ENCODE measurements around the gene TMEM141. TPM values are rescaled to one million over a fixed set of nuclear protein-coding genes. Genes with fewer than 3 reads are reported as not detected.
"Not testable (repeated sequence)": the region's sequence is repeated elsewhere in the genome, so short reads cannot be mapped to it uniquely, and the experiment has no call there.

The TMEM141 gene
- polyA plus RNA-seq, 1 donor from 2014 or later: 30.1 TPM

- no peak within 1 kb of the TSS for H3K4me2 ChIP-seq (ENCODE audit: low read length)
- no peaks in the 10 kb centered on the region for H3K27me3 ChIP-seq (ENCODE audit: insufficient read depth, low read depth, low read length)
- H3K9me3 ChIP-seq (ENCODE audit: low read length): no peaks in the 10 kb centered on the region
- H3K79me2 ChIP-seq (replicated peaks; ENCODE audit: insufficient read depth, low read length): no peaks in the 10 kb centered on the region
- no peak within 1 kb of the TSS for H3K4me3 ChIP-seq (ENCODE audit: low read length)
- TF ChIP-seq CTCF (IDR thresholded peaks at IDR 0.05; ENCODE audit: poor library complexity, severe bottlenecking): no peak
- TF ChIP-seq SMC3 (conservative IDR thresholded peaks at IDR 0.05; ENCODE audit: poor library complexity): no peak
- no peak for TF ChIP-seq EZH2 (IDR thresholded peaks at IDR 0.05; ENCODE audit: borderline replicate concordance, insufficient read depth, low read length, poor library complexity, severe bottlenecking)
- TF ChIP-seq RAD21 (conservative IDR thresholded peaks at IDR 0.05): no peak
- no peak for TF ChIP-seq TAF1 (IDR thresholded peaks at IDR 0.05; ENCODE audit: low read depth)
- no peak for TF ChIP-seq EP300 (conservative IDR thresholded peaks at IDR 0.05; ENCODE audit: poor library complexity, severe bottlenecking)
- no peaks in the 10 kb centered on the region for H4K20me1 ChIP-seq (ENCODE audit: insufficient read depth)
- H3K27ac ChIP-seq (ENCODE audit: low read length): no peak within 1 kb of the TSS
- H3K9me2 ChIP-seq (ENCODE audit: insufficient read depth, low read length): no peaks in the 10 kb centered on the region
- H3F3A ChIP-seq (ENCODE audit: insufficient read depth, low read length, poor library complexity, severe bottlenecking): no peaks in the 10 kb centered on the region
- no peaks in the 10 kb centered on the region for H3K36me3 ChIP-seq (ENCODE audit: insufficient read depth, low read length)
- H3K9ac ChIP-seq (ENCODE audit: low read length): no peak within 1 kb of the TSS
- H2AFZ ChIP-seq (ENCODE audit: low read depth, low read length): no peak within 1 kb of the TSS
Observed at GRCh38 chr9:136796238-136796774, 5.2 kb downstream of the TMEM141 start, which contains the start of gene CCDC183. TSS of gene CCDC183 (plus strand) at chr9:136796338. CDS start at chr9:136796398, 60 bp downstream.

- not testable (repeated sequence) for H3K79me2 ChIP-seq (replicated peaks; ENCODE audit: insufficient read depth, low read length); H2AFZ ChIP-seq (ENCODE audit: low read depth, low read length); H3K9me2 ChIP-seq (ENCODE audit: insufficient read depth, low read length); H3K36me3 ChIP-seq (ENCODE audit: insufficient read depth, low read length); H3K9ac ChIP-seq (ENCODE audit: low read length); H4K20me1 ChIP-seq (ENCODE audit: insufficient read depth); H3K4me3 ChIP-seq (ENCODE audit: low read length); H3K27me3 ChIP-seq (ENCODE audit: insufficient read depth, low read depth, low read length); H3K4me2 ChIP-seq (ENCODE audit: low read length); H3K27ac ChIP-seq (ENCODE audit: low read length); H3K9me3 ChIP-seq (ENCODE audit: low read length); H3F3A ChIP-seq (ENCODE audit: insufficient read depth, low read length, poor library complexity, severe bottlenecking)
Observed at GRCh38 chr9:136796775-136797347, 5.7 kb downstream of the TMEM141 start.

DNA sequence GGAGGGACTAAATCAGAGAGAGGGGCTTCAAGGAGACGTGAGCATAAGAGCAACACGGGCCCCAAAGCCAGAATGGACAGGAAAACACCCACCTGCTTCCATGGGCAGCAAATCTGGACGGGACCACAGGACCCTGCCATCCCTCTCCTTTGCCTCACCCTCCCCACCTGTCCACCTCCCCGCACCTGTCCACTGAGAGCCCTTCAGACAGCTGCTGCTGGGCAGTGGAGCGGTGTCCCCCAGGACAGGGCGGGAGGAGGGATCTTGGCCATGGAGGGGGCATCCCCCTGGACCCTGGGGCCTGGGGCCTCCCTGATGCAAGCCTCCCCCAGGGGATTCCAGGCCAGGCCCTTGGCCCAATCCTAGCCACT, 7.5 kb downstream of the TMEM141 start:
- Histone ChIP-seq H3K79me2 (replicated peaks; ENCODE audit: insufficient read depth, low read length) (no peaks in the 10 kb centered on the region), H3K4me2 (ENCODE audit: low read length) (no peak overlapping the region), H3K4me3 (ENCODE audit: low read length) (no peak overlapping the region), H3F3A (ENCODE audit: insufficient read depth, low read length, poor library complexity, severe bottlenecking) (no peaks in the 10 kb centered on the region), H3K27me3 (ENCODE audit: insufficient read depth, low read depth, low read length) (no peaks in the 10 kb centered on the region), H2AFZ (ENCODE audit: low read depth, low read length) (no peak overlapping the region), H3K36me3 (ENCODE audit: insufficient read depth, low read length) (no peaks in the 10 kb centered on the region), H3K9ac (ENCODE audit: low read length) (no peak overlapping the region), H3K9me3 (ENCODE audit: low read length) (no peaks in the 10 kb centered on the region), H3K9me2 (ENCODE audit: insufficient read depth, low read length) (no peaks in the 10 kb centered on the region), H3K27ac (ENCODE audit: low read length) (no peak overlapping the region), H4K20me1 (ENCODE audit: insufficient read depth) (no peaks in the 10 kb centered on the region)
- TF ChIP-seq CTCF (IDR thresholded peaks at IDR 0.05; ENCODE audit: poor library complexity, severe bottlenecking) (no peak), MXI1 (conservative IDR thresholded peaks at IDR 0.05; ENCODE audit: poor library complexity, severe bottlenecking) (no peak), EZH2 (IDR thresholded peaks at IDR 0.05; ENCODE audit: borderline replicate concordance, insufficient read depth, low read length, poor library complexity, severe bottlenecking) (no peak), TAF1 (IDR thresholded peaks at IDR 0.05; ENCODE audit: low read depth) (no peak)
